Tongue (tissue), 2 donors: ENCODE results near the gene BRD3OS. TPM values are rescaled to one million over a fixed set of nuclear protein-coding genes. Genes with fewer than 3 reads are reported as not detected.

ENCODE experiments used
- DNase-seq: peaks from one replicate; pipeline ENCODE4 v3.0.0-alpha.2; 2015
- total RNA-seq: library from RNA; depleted of rRNA; stranded (reverse); fragments of >200 nt; gene quantifications from one replicate; pipeline ENCODE4 v1.2.3, GENCODE V29; 2014

The BRD3OS gene
- total RNA-seq: 11.1 TPM

GRCh38 chr9:134024828-134025605 lies at the start of gene BRD3OS:
Gene BRD3OS (plus strand): TSS chr9:134025481. CDS start chr9:134026748, 1,267 bp downstream.
- peak; percentile 99 for DNase-seq

GRCh38 chr9:133975511-133975910 lies 49.8 kb upstream of the BRD3OS start:
- DNase-seq: no peak

GRCh38 chr9:133976191-133976861 lies 49.0 kb upstream of the BRD3OS start:
- DNase-seq: no peak

- DNase-seq: no peak
These were observed 48.4 kb upstream of the BRD3OS start for GRCh38 chr9:133976887-133977286.

GRCh38 chr9:133977421-133978201 lies 47.7 kb upstream of the BRD3OS start:
- DNase-seq: no peak

- no peak for DNase-seq
These were observed 46.9 kb upstream of the BRD3OS start for GRCh38 chr9:133978226-133978898.

GRCh38 chr9:133978899-133979272 lies 46.4 kb upstream of the BRD3OS start:
- no peak for DNase-seq

GRCh38 chr9:133979273-133979920 lies 45.9 kb upstream of the BRD3OS start:
- peak; percentile 67 for DNase-seq

GRCh38 chr9:133979921-133980863 lies 45.1 kb upstream of the BRD3OS start:
- peak; percentile 82 for DNase-seq

GRCh38 chr9:133980864-133981588 lies 44.3 kb upstream of the BRD3OS start:
- DNase-seq: no peak

- DNase-seq: no peak
These were observed 43.7 kb upstream of the BRD3OS start for GRCh38 chr9:133981589-133981957.

- DNase-seq: no peak
These were observed 43.2 kb upstream of the BRD3OS start for GRCh38 chr9:133981958-133982681.

- DNase-seq: no peak
These were observed 42.1 kb upstream of the BRD3OS start for GRCh38 chr9:133982971-133983720.

GRCh38 chr9:133986061-133986460 lies 39.2 kb upstream of the BRD3OS start:
- no peak for DNase-seq

- DNase-seq: no peak
These were observed 38.4 kb upstream of the BRD3OS start for GRCh38 chr9:133986774-133987445.

- no peak for DNase-seq
These were observed 37.9 kb upstream of the BRD3OS start for GRCh38 chr9:133987446-133987788.

- no peak for DNase-seq
These were observed 37.2 kb upstream of the BRD3OS start for GRCh38 chr9:133987946-133988665.
